OCI-LY3 (cell line): Measurements from ENCODE around the gene SNRPD2.

Experiments used
- CTCF ChIP-seq: fragments of 200-600, 300-600 bp; sonication (generic); IDR thresholded peaks from 2 replicates; pipeline ENCODE4 v1.5.1; 2014; ENCODE audit warnings: antibody characterized with exemption, low read length, low read depth
- EZH2phosphoT487 ChIP-seq: fragments of 200-600 bp; shearing (Covaris generic); IDR thresholded peaks from 2 replicates; pipeline ENCODE4 v1.6.1; 2018; ENCODE audit warnings: antibody characterized with exemption, mixed run types, low read depth

- TF ChIP-seq CTCF (no peak), EZH2phosphoT487 (no peak)
Measured at GRCh38 chr19:45667620-45668341, 24.0 kb downstream of the SNRPD2 start, which contains the start of gene GIPR.
